Activated CD4-positive, CD25-positive, alpha-beta regulatory T cell (primary cell): ENCODE results near the gene SFXN2.
"Not testable (repeated sequence)": the region's sequence is repeated elsewhere in the genome, so short reads cannot be mapped to it uniquely, and the experiment has no call there.

Source experiments
- DNase-seq, 4 experiments: peaks; one replicate each; lab custom pipeline; 2025; lab: John Stamatoyannopoulos, UW

Gene SFXN2

GRCh38 chr10:102720337-102720736, 5.9 kb downstream of the SFXN2 start:
- DNase-seq: no peak

DNA sequence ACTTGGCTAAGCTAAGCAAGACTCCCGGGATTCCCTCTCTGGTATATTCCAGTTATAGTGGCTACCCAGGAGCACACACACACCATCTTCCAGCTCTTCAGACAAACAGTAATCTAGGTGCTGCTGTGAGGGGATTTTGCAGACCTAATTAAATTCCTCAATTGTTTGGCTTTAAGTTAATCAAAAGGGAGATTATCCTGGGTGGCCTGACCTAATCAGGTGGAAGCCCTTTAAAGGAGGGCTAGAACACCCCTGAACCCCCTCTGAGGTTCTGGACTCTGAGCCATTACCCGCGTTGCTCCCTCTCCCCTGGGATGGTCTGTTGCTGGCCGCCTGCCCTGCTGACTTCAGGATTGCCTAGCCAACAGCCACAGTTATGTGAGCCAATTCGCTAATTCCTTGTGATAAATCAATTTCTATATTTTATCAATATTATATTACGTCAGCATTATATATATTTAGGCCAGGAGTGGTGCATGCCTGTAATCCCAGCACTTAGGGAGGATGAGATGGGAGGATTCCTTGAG, 6.4 kb downstream of the SFXN2 start:
- no peak for DNase-seq

DNA sequence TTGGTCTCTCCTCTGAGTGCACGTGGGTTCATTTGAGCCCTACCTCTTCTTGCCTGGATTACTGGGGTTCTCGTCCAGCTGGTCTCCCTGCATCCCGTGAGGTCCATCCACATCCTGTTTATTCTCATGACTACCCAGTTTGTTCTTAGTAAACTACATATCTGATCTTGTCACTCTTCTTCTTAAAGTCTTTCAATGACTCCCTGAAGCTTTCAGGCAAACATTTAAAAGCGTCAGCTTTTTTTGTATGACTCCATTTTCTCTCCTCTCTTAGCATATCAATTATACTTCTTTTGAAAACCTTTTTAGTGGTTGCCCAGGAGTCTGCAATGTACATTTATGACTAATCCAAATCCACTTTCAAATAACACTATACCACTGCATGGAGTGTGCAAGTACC, 7.5 kb downstream of the SFXN2 start:
- DNase-seq: no peak

- no peak for DNase-seq
Observed at GRCh38 chr10:102723989-102724388, 9.6 kb downstream of the SFXN2 start.

DNA sequence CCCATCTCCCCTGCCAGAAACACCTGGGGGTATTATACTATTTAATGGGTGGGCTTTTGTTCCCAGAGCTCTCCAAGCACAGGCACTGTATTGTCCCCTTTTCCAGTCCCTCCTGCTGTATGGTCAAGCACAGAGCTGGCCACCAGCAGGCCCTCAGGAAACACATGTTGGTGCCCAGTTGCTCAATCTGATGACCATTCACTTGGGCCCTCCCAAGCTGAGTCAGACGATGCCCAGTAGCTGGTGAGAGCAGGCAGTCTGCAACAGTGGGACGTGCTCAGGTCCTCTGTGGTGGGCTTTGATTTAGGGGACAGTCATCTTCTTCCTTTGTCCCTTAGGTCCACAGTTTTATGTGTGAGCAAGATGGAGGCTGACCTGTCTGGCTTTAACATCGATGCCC, 11.8 kb downstream of the SFXN2 start:
- no peak for DNase-seq

DNA sequence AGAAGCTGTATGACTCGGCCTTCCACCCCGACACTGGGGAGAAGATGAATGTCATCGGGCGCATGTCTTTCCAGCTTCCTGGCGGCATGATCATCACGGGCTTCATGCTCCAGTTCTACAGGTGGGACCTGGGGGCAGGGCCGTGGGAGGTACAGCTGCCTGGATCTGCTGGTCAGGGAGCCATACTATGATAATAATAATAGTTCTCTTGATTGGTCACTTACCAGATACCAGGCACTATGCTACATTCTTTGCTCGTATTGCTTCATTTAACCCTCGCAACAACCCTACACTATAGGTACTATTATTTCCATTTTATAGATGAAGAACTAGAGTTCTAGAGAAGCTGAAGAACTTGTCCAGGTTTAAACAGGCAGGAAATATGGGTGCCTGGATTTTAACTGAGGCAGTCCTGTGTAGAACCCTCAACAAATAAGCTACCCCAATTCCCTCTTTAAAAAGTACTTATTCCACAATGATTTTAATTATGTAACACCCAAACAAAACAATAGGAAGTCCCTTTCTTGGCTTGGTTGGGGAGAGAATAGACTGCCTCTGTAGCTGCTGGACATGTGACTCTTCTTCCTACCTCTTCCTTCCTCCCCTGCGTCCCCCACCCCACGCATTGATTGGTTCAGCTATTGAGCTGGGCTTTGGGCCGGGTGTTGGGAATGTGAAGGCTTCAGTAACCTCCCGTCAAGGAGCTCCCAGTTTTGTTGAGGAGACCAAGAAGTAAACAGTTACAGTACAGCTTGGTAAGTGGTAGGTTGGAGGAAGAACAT, 12.8 kb downstream of the SFXN2 start:
- DNase-seq: no peak

GRCh38 chr10:102729029-102730026, 14.9 kb downstream of the SFXN2 start:
- peak; percentile 7 to 27 (median 20) for DNase-seq

DNA sequence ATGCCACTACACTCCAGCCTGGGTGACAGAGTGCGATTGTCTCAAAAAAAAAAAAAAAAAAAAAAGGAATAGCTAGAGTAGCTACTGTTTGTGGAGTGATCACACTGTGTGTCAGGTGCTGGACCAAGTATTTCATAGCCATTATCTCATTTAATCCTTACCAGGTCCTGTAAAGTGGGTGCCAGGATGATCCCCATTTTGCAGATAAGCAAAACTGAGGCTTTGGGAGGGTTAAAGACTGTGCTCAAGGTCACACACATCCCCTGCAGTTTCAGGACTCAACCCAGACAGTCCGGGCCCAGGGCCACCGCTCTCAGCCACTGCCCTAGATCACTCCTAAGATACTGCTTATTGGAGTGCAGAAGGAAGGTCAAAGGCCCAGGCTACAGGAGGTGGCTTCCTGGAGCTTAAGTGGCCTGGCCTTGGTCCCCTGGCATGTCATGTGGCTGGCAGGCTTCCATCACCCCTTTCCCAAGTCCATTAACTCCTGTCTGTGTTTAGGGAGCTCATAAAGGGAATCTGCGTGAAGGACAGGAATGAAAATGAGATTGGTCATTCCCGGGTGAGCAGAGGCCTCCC, 16.9 kb downstream of the SFXN2 start:
- DNase-seq: no peak

DNA sequence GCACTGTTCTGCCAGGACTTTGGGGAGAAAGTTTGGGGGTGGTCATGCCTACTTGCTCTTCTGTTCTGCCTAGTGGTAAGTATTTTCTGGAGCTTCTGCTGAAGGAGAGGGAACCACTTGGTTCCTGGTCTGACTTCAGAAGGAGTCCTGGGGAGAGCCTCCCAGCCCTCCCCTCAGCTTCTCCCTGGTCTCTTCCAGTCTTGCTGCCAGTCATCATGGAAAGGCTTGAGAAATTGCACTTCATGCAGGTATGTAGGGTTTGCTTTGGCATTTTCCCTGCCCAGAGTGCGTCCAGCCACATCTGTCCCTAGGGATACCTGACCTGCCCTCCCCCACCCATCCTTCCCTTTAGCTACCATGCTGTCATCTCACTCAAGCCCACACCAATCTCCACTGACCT, 18.2 kb downstream of the SFXN2 start:
- DNase-seq: no peak

DNA sequence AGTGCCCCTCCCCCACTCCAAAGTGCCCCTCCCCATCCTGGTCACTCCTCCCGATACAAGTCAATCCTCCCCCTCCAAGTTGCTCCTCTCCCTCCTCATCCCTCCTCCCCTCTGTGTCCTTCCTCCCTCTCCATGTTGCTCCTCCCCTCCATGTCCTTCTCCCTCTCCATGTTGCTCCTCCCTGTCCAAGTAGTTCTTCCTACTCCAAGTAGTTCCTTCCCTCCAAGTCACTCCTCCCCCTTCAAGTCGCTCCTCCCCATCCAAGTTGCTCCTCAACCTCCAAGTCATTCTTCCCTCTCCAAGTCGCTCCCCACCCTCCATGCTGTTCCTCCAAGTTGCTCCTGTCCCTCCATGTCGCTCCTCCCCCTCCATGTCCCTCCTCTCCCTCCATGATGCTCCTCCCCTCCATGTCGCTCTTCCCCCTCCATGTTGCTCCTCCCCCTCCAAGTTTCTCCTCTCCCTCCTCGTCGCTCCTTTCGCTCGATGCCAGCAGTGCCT, 20.7 kb downstream of the SFXN2 start:
- no peak for DNase-seq

GRCh38 chr10:102738692-102739121, 24.3 kb downstream of the SFXN2 start:
- no peak for DNase-seq

DNA sequence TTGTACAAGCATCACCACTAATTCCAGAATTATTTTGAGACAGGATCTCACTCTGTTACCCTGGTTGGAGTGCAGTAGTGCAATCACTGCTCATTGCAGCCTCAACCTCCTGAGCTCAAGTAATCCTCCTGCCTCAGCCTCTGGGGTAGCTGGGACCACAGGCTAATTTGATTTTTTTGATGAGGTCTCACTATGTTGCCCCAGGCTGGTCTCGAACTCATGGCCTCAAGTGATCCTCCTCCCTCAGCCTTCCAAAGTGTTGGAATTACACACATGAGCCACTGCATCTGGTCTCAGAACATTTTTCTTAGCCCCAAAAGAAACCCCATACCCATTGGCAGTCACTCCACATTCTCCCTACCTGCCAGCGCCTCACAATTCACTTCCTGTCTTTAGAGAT, 25.8 kb downstream of the SFXN2 start:
- no peak for DNase-seq

- DNase-seq: no peak
Observed at GRCh38 chr10:102741726-102742237, 27.3 kb downstream of the SFXN2 start.

DNA sequence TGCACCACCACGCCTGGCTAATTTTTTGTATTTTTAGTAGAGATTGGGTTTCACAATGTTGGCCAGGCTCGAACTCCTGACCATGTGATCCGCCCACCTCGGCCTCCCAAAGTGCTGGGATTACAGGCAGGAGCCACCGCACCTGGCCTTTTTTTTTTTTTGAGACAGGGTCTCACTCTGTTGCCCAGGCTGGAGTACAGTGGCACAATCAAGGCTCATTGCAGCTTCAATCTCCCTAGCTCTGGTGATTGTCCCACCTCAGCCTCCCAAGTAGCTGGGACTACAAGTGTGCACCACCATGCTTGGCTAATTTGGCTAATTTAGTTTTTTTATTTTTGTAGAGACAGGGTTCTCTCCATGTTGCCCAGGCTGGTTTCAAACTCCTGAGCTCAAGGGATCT, 27.9 kb downstream of the SFXN2 start:
- not testable (repeated sequence) for DNase-seq

GRCh38 chr10:102743078-102743587, 28.7 kb downstream of the SFXN2 start:
- DNase-seq: no peak

GRCh38 chr10:102743588-102744373, 29.3 kb downstream of the SFXN2 start, which contains the start of gene WBP1L:
Gene WBP1L (plus strand): TSS chr10:102743948. CDS start chr10:102744054, 106 bp downstream.
- peak; percentile 75 to 86 (median 86) for DNase-seq

- no peak for DNase-seq
Observed at GRCh38 chr10:102744374-102745051, 30.1 kb downstream of the SFXN2 start.

GRCh38 chr10:102745157-102745556, 30.7 kb downstream of the SFXN2 start:
- no peak for DNase-seq

GRCh38 chr10:102752266-102752930, 38.0 kb downstream of the SFXN2 start:
- DNase-seq: no peak
